HepG2 (cell line): ENCODE measurements around the gene TMEFF1. TPM values are rescaled to one million over a fixed set of nuclear protein-coding genes. Genes with fewer than 3 reads are reported as not detected.

ENCODE experiments used
- ATAC-seq: fragments of 200-7000 bp; cut with Tn5 transposase; 3 replicates; pipeline ENCODE4 v1.9.1; 2020; ENCODE audit warnings: mild to moderate bottlenecking, moderate library complexity
- BruUV-seq: library from RNA; stranded (reverse); fragments of 400-500 nt; replicated peaks from 2 replicates; lab custom pipeline; 2021; lab: Mats Ljungman, UMichigan
- CTCF ChIA-PET: fragments of 300-600 bp; formaldehyde crosslinking; extraction: SDS; loops from one replicate; lab custom pipeline; 2021; ENCODE audit warnings: low total read pairs, inconsistent platforms, low intra/inter-chr PET ratio; lab: Yijun Ruan, JAX
- POLR2A ChIA-PET: fragments of 350-600 bp; sonication (Branson Sonifier 250); formaldehyde crosslinking; loops from one replicate; lab custom pipeline; 2020; ENCODE audit warnings: antibody characterized with exemption, inconsistent platforms; lab: Yijun Ruan, JAX
- DNase-seq: peaks from one replicate; pipeline ENCODE4 v3.0.0-alpha.2; 2015; ENCODE audit warnings: low spot score
- FAIRE-seq: peaks from 3 replicates; lab custom pipeline; 2011; peaks lifted over from hg19 to GRCh38; lab: Jason Lieb, UNC
- H2AFZ ChIP-seq: one replicate; pipeline ENCODE4 v1.6.1; 2011; ENCODE audit warnings: low read length, inconsistent platforms
- H3K27ac ChIP-seq: fragments of 300-600 bp; 3 replicates; pipeline ENCODE4 v1.8.0; 2011; ENCODE audit warnings: mixed run types, mild to moderate bottlenecking, mixed read lengths, low read length, inconsistent platforms; ENCODE audit not compliant: insufficient read depth; ENCODE audit errors: extremely low read length
- H3K27me3 ChIP-seq, 2 experiments: fragments of 200-600 bp in 1 of 2; 2 replicates in 1 of 2; 3 replicates in 1 of 2; pipeline versions ENCODE4 v1.6.0 to v1.8.0; 2011; ENCODE audit warnings: low read length in 2 of 2, mild to moderate bottlenecking in 2 of 2, moderate library complexity in 2 of 2, inconsistent platforms in 1 of 2; ENCODE audit not compliant: insufficient read depth in 2 of 2, control insufficient read depth in 1 of 2
- H3K36me3 ChIP-seq, 2 experiments: fragments of 200-600 bp in 1 of 2; replicated peaks in 1 of 2; 2 replicates in 1 of 2; 3 replicates in 1 of 2; pipeline versions ENCODE4 v1.5.1 to v1.8.0; 2011; ENCODE audit warnings: low read length in 2 of 2, inconsistent platforms in 1 of 2; ENCODE audit not compliant: insufficient read depth in 2 of 2, control insufficient read depth in 1 of 2
- H3K4me1 ChIP-seq: 2 replicates; pipeline ENCODE4 v1.5.1; 2012; ENCODE audit warnings: low read length, inconsistent platforms; ENCODE audit not compliant: insufficient read depth
- H3K4me2 ChIP-seq: 2 replicates; pipeline ENCODE4 v1.6.0; 2011; ENCODE audit warnings: low read depth, low read length, inconsistent platforms
- H3K4me3 ChIP-seq, 3 experiments: fragments of 200-600 bp in 1 of 3; sonication (generic), shearing (Covaris generic) in 1 of 3; replicated peaks in 1 of 3; 2 replicates each; pipeline ENCODE4 v1.5.1; 2011 to 2016; ENCODE audit warnings: low read length in 3 of 3, inconsistent platforms in 2 of 3, low read depth in 2 of 3, mild to moderate bottlenecking in 2 of 3, control low read depth in 1 of 3, mixed read lengths in 1 of 3; ENCODE audit not compliant: insufficient read depth in 1 of 3
- H3K79me2 ChIP-seq: one replicate; pipeline ENCODE4 v1.6.1; 2011; ENCODE audit warnings: low read length, inconsistent platforms; ENCODE audit not compliant: insufficient read depth
- H3K9ac ChIP-seq: 2 replicates; pipeline ENCODE4 v1.6.0; 2011; ENCODE audit warnings: mild to moderate bottlenecking, low read depth, low read length, inconsistent platforms; ENCODE audit not compliant: insufficient read depth
- H3K9me3 ChIP-seq: 2 replicates; pipeline ENCODE4 v1.5.1; 2012; ENCODE audit warnings: mild to moderate bottlenecking, low read length
- H4K20me1 ChIP-seq: 2 replicates; pipeline ENCODE4 v1.6.0; 2011; ENCODE audit warnings: inconsistent platforms, mild to moderate bottlenecking, low read length, moderate library complexity; ENCODE audit not compliant: insufficient read depth
- GATAD1 ChIP-seq: IDR thresholded peaks from 2 replicates; pipeline ENCODE4 v1.6.1; 2016; ENCODE audit warnings: missing genetic modification reagents, missing compliant biosample characterization
- HNRNPH1 ChIP-seq: fragments of 200-400 bp; formaldehyde crosslinking; optimal IDR thresholded peaks from 2 replicates; pipeline ENCODE3; 2017; ENCODE audit warnings: mild to moderate bottlenecking, low read depth, low read length
- MAX ChIP-seq: IDR thresholded peaks from 2 replicates; pipeline ENCODE4 v1.6.1; 2012; ENCODE audit warnings: inconsistent platforms
- NFE2L1 ChIP-seq: sonication (generic); formaldehyde crosslinking; IDR thresholded peaks from 2 replicates; pipeline ENCODE4 v1.4.0; 2020; ENCODE audit warnings: missing genetic modification reagents, mild to moderate bottlenecking, borderline replicate concordance
- PHF21A ChIP-seq: sonication (generic); formaldehyde crosslinking; IDR thresholded peaks from 2 replicates; pipeline ENCODE4 v1.5.0; 2020; ENCODE audit warnings: mild to moderate bottlenecking, missing genetic modification reagents
- SKI ChIP-seq: fragments of 450-650 bp; IDR thresholded peaks from one replicate; pipeline ENCODE4 v1.6.1; 2018; ENCODE audit warnings: mild to moderate bottlenecking; ENCODE audit not compliant: partially characterized antibody
- SOX13 ChIP-seq, 3 experiments: fragments of 450-650 bp in 1 of 3; sonication (generic) in 1 of 3; formaldehyde crosslinking in 1 of 3; IDR thresholded peaks in 2 of 3; conservative IDR thresholded peaks in 1 of 3; 2 replicates each; pipeline versions ENCODE4 v1.5.0 to v1.6.1; 2016 to 2020; ENCODE audit warnings: antibody characterized with exemption in 1 of 3, mild to moderate bottlenecking in 1 of 3, missing compliant biosample characterization in 1 of 3, missing genetic modification reagents in 1 of 3, moderate library complexity in 1 of 3
- STAG1 ChIP-seq: sonication (generic); formaldehyde crosslinking; IDR thresholded peaks from 2 replicates; pipeline ENCODE4 v1.4.0; 2020; ENCODE audit warnings: missing genetic modification reagents
- ZBTB49 ChIP-seq: sonication (generic); formaldehyde crosslinking; IDR thresholded peaks from 2 replicates; pipeline ENCODE4 v1.4.0; 2020; ENCODE audit warnings: missing genetic modification reagents, borderline replicate concordance
- ZC3H4 ChIP-seq: sonication (generic); formaldehyde crosslinking; IDR thresholded peaks from 2 replicates; pipeline ENCODE4 v1.4.0; 2020; ENCODE audit warnings: missing genetic modification reagents, borderline replicate concordance
- ZFP82 ChIP-seq: sonication (generic); formaldehyde crosslinking; IDR thresholded peaks from 2 replicates; pipeline ENCODE4 v1.5.1; 2020; ENCODE audit warnings: mild to moderate bottlenecking, missing genetic modification reagents, borderline replicate concordance
- ZNF10 ChIP-seq: sonication (generic); formaldehyde crosslinking; IDR thresholded peaks from 2 replicates; pipeline ENCODE4 v1.4.0; 2020; ENCODE audit warnings: mild to moderate bottlenecking, low read depth, missing genetic modification reagents, borderline replicate concordance
- ZNF30 ChIP-seq: sonication (generic); formaldehyde crosslinking; IDR thresholded peaks from 2 replicates; pipeline ENCODE4 v1.5.0; 2020; ENCODE audit warnings: mild to moderate bottlenecking, missing genetic modification reagents
- ZNF350 ChIP-seq: sonication (generic); formaldehyde crosslinking; IDR thresholded peaks from 2 replicates; pipeline ENCODE4 v1.4.0; 2020; ENCODE audit warnings: mild to moderate bottlenecking, low read depth, missing genetic modification reagents, borderline replicate concordance
- ZNF484 ChIP-seq: sonication (generic); formaldehyde crosslinking; IDR thresholded peaks from 2 replicates; pipeline ENCODE4 v1.5.1; 2020; ENCODE audit warnings: mild to moderate bottlenecking, low read depth, missing genetic modification reagents, borderline replicate concordance
- ZNF790 ChIP-seq: sonication (generic); formaldehyde crosslinking; IDR thresholded peaks from 2 replicates; pipeline ENCODE4 v1.8.0; 2022; ENCODE audit warnings: missing genetic modification reagents, mild to moderate bottlenecking, borderline replicate concordance
- WGBS: methylation state at CpG from one replicate; pipeline ENCODE4 v1.1.6; 2017; ENCODE audit warnings: low lambda C conversion rate; 5-methylcytosine and 5-hydroxymethylcytosine counted together
- in situ Hi-C: cut with HindIII; loops from 2 replicates; pipeline ENCODE4 v1.10.0; 2017; ENCODE audit warnings: low pct_unique_long_range_greater_than_20kb; ENCODE audit not compliant: extremely low pct_ligation_motif_present
- intact Hi-C: fragments of 100-400 bp; cut with micrococcal nuclease; formaldehyde crosslinking; loops from one replicate; pipeline ENCODE4 v1.10.0; 2022; ENCODE audit not compliant: unreplicated experiment
- polyA plus RNA-seq, 8 experiments: library from polyadenylated mRNA; depleted of rRNA in 3 of 8; stranded (reverse) in 7 of 8; unstranded in 1 of 8; fragments of >200 nt; fragmentation: Illumina TruSeq in 4 of 8; extraction: Trizol in 4 of 8; gene quantifications; 2 replicates each; pipeline versions ENCODE4 v1.2.1 to v1.2.3, GENCODE V29; 2011 to 2016; ENCODE audit warnings: low read depth in 4 of 8, missing spikeins in 1 of 8, mixed read lengths in 1 of 8; ENCODE audit not compliant: insufficient read depth in 1 of 8
- total RNA-seq, 5 experiments: library from RNA; depleted of rRNA; stranded (reverse); fragments of >200 nt; fragmentation: Illumina TruSeq; extraction: Trizol; gene quantifications; 2 replicates each; pipeline ENCODE4 v1.2.3, GENCODE V29; 2016; ENCODE audit warnings: low read depth in 1 of 5
- TF ChIP-seq, protein P1 (sequence below): sonication (generic); formaldehyde crosslinking; IDR thresholded peaks from 2 replicates; pipeline ENCODE4 v1.8.0; 2022; ENCODE audit warnings: mild to moderate bottlenecking, missing genetic modification reagents, moderate library complexity
- TF ChIP-seq, protein P2 (sequence below): sonication (generic); formaldehyde crosslinking; conservative IDR thresholded peaks from 2 replicates; pipeline ENCODE4 v1.4.0; 2020; ENCODE audit warnings: missing genetic modification reagents

TMEFF1 gene
- total and polyA plus RNA-seq, 2 of the 13 experiments (the other 11 are each of a cell fraction or from before 2014, with no cell fraction given): 0.87 to 1.9 TPM

DNA sequence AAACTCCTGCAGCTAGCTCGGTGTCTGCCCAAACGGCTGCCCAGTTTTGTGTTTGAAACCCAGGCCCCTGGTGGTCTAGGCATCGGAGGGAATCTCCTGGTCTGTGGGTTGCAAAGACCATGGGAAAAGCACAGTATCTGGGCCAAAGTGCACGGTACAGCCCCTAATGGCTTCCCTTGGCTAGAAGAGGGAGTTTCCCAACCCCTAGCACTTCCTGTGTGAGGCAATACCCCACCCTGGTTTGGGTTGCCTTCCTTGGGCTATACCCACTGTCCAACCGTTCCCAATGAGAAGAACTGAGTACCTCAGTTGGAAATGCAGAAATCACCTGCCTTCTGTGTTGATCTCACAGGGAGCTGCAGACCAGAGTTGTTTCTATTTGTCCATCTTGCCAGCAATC is 146.7 kb downstream of the TMEFF1 start:
- ATAC-seq: peak; percentile 75
- peak overlapping the region in 1 of 3 experiments; percentile 49; a peak in 2 of 6 replicates for H3K4me3 ChIP-seq
- peaks cover 14% of the 10 kb centered on the region; the same call in 1 of the 2 replicates for H3K4me1 ChIP-seq
- no peaks in the 10 kb centered on the region for H3K79me2 ChIP-seq
- no TSS peak for BruUV-seq
- no peak overlapping the region for H2AFZ ChIP-seq
- CTCF ChIA-PET: no interaction called here
- H3K27me3 ChIP-seq: no peaks in the 10 kb centered on the region
- no peaks in the 10 kb centered on the region for H4K20me1 ChIP-seq
- in situ Hi-C loops: no loop called here
- POLR2A ChIA-PET: no interaction called here
- 0% methylated on average over 5 of the region's 5 CpGs for WGBS
- intact Hi-C loops: no loop called here
- no peak for FAIRE-seq
- H3K9ac ChIP-seq: no peak overlapping the region
- no peak for DNase-seq
- peak overlapping the region; percentile 62 for H3K4me2 ChIP-seq
- no peaks in the 10 kb centered on the region; the same call in 1 of the 2 replicates for H3K9me3 ChIP-seq
- H3K36me3 ChIP-seq: no peaks in the 10 kb centered on the region
- no peak overlapping the region for H3K27ac ChIP-seq
- TF ChIP-seq PHF21A (no peak), NFE2L1 (CRISPR knock-in tag) (no peak), ZNF10 (CRISPR knock-in tag) (no peak), GATAD1 (CRISPR knock-in tag) (no peak), ZFP82 (no peak), ZNF790 (CRISPR knock-in tag) (no peak), SKI (no peak), SOX13 (IDR thresholded peaks at IDR 0.05) (no peak), SOX13 (CRISPR knock-in tag; conservative IDR thresholded peaks at IDR 0.05 in 1 of 2, IDR thresholded peaks at IDR 0.05 in 1 of 2) (no peak), STAG1 (no peak), ZBTB49 (CRISPR knock-in tag) (no peak), ZNF350 (CRISPR knock-in tag) (no peak), HNRNPH1 (no peak), MAX (no peak), ZNF484 (no peak), ZC3H4 (CRISPR knock-in tag) (no peak), ZNF30 (CRISPR knock-in tag) (no peak)
- TF ChIP-seq, protein P1, sequence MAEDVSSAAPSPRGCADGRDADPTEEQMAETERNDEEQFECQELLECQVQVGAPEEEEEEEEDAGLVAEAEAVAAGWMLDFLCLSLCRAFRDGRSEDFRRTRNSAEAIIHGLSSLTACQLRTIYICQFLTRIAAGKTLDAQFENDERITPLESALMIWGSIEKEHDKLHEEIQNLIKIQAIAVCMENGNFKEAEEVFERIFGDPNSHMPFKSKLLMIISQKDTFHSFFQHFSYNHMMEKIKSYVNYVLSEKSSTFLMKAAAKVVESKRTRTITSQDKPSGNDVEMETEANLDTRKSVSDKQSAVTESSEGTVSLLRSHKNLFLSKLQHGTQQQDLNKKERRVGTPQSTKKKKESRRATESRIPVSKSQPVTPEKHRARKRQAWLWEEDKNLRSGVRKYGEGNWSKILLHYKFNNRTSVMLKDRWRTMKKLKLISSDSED: no peak
- TF ChIP-seq, protein P2, sequence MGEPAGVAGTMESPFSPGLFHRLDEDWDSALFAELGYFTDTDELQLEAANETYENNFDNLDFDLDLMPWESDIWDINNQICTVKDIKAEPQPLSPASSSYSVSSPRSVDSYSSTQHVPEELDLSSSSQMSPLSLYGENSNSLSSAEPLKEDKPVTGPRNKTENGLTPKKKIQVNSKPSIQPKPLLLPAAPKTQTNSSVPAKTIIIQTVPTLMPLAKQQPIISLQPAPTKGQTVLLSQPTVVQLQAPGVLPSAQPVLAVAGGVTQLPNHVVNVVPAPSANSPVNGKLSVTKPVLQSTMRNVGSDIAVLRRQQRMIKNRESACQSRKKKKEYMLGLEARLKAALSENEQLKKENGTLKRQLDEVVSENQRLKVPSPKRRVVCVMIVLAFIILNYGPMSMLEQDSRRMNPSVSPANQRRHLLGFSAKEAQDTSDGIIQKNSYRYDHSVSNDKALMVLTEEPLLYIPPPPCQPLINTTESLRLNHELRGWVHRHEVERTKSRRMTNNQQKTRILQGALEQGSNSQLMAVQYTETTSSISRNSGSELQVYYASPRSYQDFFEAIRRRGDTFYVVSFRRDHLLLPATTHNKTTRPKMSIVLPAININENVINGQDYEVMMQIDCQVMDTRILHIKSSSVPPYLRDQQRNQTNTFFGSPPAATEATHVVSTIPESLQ (CRISPR knock-in tag): no peak
